Lower lobe of right lung (tissue), 2 donors: Measurements from ENCODE around the gene SGPL1. TPM values are rescaled to one million over a fixed set of nuclear protein-coding genes. Genes with fewer than 3 reads are reported as not detected.

Source experiments
- ATAC-seq, 2 donors: fragments of 200-7000 bp; cut with Tn5 transposase; one replicate each; pipeline ENCODE4 v1.9.1; 2020 to 2022; ENCODE audit warnings: mild to moderate bottlenecking in 2 of 2, moderate library complexity in 2 of 2
- DNase-seq: peaks from one replicate; pipeline ENCODE4 v3.0.0-alpha.2; 2020
- H3K27ac ChIP-seq: fragments of 200-600 bp; one replicate; pipeline ENCODE4 v1.8.0; 2022
- H3K27me3 ChIP-seq: fragments of 200-600 bp; one replicate; pipeline ENCODE4 v1.8.0; 2022; ENCODE audit warnings: low read depth
- H3K36me3 ChIP-seq: fragments of 200-600 bp; one replicate; pipeline ENCODE4 v1.8.0; 2022; ENCODE audit warnings: mild to moderate bottlenecking
- H3K4me1 ChIP-seq: fragments of 200-600 bp; one replicate; pipeline ENCODE4 v1.8.0; 2022
- H3K4me3 ChIP-seq: fragments of 200-600 bp; one replicate; pipeline ENCODE4 v1.8.0; 2022; ENCODE audit warnings: mild to moderate bottlenecking
- H3K9me3 ChIP-seq: fragments of 200-600 bp; one replicate; pipeline ENCODE4 v1.8.0; 2022
- intact Hi-C: fragments of 100-400 bp; cut with DNase I; formaldehyde crosslinking; loops from one replicate; pipeline ENCODE4 v1.11.0; 2022
- total RNA-seq: library from RNA; stranded (reverse); fragmentation: NEBNext Ultra II Directional; extraction: Animal tissue kit (Norgen Biotek cat#: 25700); gene quantifications from one replicate; pipeline ENCODE4 v1.2.1, GENCODE V29; 2021
- TF ChIP-seq, protein P1 (sequence below): fragments of 200-600 bp; IDR thresholded peaks from one replicate; pipeline ENCODE4 v1.8.0; 2022; ENCODE audit warnings: antibody characterized with exemption, mild to moderate bottlenecking
- donor health status: DM: no; HTN: yes; CAD: no; lungs with severe emphysema.

SGPL1 gene
- total RNA-seq, 1 donor from 2014 or later, result 41.2 TPM

GRCh38 chr10:70893227-70894006, 77.7 kb downstream of the SGPL1 start:
- no peaks in the 10 kb centered on the region for H3K9me3 ChIP-seq
- intact Hi-C loops, result no loop called here
- H3K36me3 ChIP-seq, result no peaks in the 10 kb centered on the region
- TF ChIP-seq, protein P1, sequence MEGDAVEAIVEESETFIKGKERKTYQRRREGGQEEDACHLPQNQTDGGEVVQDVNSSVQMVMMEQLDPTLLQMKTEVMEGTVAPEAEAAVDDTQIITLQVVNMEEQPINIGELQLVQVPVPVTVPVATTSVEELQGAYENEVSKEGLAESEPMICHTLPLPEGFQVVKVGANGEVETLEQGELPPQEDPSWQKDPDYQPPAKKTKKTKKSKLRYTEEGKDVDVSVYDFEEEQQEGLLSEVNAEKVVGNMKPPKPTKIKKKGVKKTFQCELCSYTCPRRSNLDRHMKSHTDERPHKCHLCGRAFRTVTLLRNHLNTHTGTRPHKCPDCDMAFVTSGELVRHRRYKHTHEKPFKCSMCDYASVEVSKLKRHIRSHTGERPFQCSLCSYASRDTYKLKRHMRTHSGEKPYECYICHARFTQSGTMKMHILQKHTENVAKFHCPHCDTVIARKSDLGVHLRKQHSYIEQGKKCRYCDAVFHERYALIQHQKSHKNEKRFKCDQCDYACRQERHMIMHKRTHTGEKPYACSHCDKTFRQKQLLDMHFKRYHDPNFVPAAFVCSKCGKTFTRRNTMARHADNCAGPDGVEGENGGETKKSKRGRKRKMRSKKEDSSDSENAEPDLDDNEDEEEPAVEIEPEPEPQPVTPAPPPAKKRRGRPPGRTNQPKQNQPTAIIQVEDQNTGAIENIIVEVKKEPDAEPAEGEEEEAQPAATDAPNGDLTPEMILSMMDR, result no peak
- H3K4me1 ChIP-seq, result peaks cover 20% of the 10 kb centered on the region
- DNase-seq (no peak), ATAC-seq (no peak)
- no peak overlapping the region for H3K27ac ChIP-seq
- H3K4me3 ChIP-seq, result no peak overlapping the region
- no peaks in the 10 kb centered on the region for H3K27me3 ChIP-seq

DNA sequence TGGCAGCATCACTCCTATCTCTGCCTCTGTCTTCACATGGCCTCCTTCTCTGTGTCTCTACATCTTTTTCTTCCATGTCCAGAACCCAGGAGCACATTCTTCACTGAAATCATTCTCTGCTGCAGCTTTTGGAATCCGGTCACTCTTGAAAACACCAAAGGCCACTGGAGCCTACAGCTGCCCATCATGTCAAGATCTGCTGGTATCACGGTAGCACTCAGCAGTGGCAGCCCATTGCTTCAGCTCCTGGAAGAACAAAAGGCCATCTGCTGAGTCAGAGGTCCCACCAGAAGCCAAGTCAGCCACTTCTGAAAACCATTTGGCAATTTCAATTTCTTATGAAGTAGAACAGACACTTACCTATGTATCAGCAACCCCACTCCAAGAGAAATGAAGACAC, 78.7 kb downstream of the SGPL1 start:
- Histone ChIP-seq H3K4me3 (no peak overlapping the region), H3K27me3 (no peaks in the 10 kb centered on the region), H3K27ac (no peak overlapping the region), H3K9me3 (no peaks in the 10 kb centered on the region), H3K4me1 (peaks cover 11% of the 10 kb centered on the region), H3K36me3 (no peaks in the 10 kb centered on the region)
- ATAC-seq, result no peak
- intact Hi-C loops, result no loop called here
- no peak for DNase-seq
- TF ChIP-seq, protein P1, result no peak

GRCh38 chr10:70896551-70896950, 80.8 kb downstream of the SGPL1 start:
- no peak for ATAC-seq
- Histone ChIP-seq H3K4me1 (no peaks in the 10 kb centered on the region), H3K9me3 (no peaks in the 10 kb centered on the region), H3K36me3 (no peaks in the 10 kb centered on the region), H3K27me3 (no peaks in the 10 kb centered on the region), H3K4me3 (no peak overlapping the region), H3K27ac (no peak overlapping the region)
- DNase-seq, result no peak
- intact Hi-C loops, result no loop called here
- TF ChIP-seq, protein P1, result no peak

- Histone ChIP-seq H3K27me3 (no peaks in the 10 kb centered on the region), H3K36me3 (no peaks in the 10 kb centered on the region), H3K27ac (no peak overlapping the region), H3K4me3 (no peak overlapping the region), H3K9me3 (no peaks in the 10 kb centered on the region), H3K4me1 (no peaks in the 10 kb centered on the region)
- ATAC-seq (no peak), DNase-seq (no peak)
- intact Hi-C loops, result no loop called here
- TF ChIP-seq, protein P1, result no peak
Observed at GRCh38 chr10:70898687-70899086, 82.9 kb downstream of the SGPL1 start.

GRCh38 chr10:70899096-70899495, 83.3 kb downstream of the SGPL1 start:
- intact Hi-C loops, result no loop called here
- H3K9me3 ChIP-seq, result no peaks in the 10 kb centered on the region
- no peaks in the 10 kb centered on the region for H3K36me3 ChIP-seq
- H3K4me1 ChIP-seq, result no peaks in the 10 kb centered on the region
- no peaks in the 10 kb centered on the region for H3K27me3 ChIP-seq
- ATAC-seq (no peak), DNase-seq (no peak)
- no peak overlapping the region for H3K27ac ChIP-seq
- TF ChIP-seq, protein P1, result no peak
- no peak overlapping the region for H3K4me3 ChIP-seq
